M059J (cell line): ENCODE data around the gene PSMC3. TPM values are rescaled to one million over a fixed set of nuclear protein-coding genes. Genes with fewer than 3 reads are reported as not detected.

Source experiments
- DNase-seq: peaks from one replicate; pipeline ENCODE4 v3.0.0-alpha.2; 2012; ENCODE audit warnings: low read depth
- total RNA-seq: library from RNA; depleted of rRNA; stranded (reverse); fragments of >200 nt; shearing (Covaris generic); gene quantifications from 2 replicates; pipeline ENCODE4 v1.2.3, GENCODE V29; 2014

PSMC3 gene
- total RNA-seq, 1 experiment from 2014 or later, result 294 TPM

DNA sequence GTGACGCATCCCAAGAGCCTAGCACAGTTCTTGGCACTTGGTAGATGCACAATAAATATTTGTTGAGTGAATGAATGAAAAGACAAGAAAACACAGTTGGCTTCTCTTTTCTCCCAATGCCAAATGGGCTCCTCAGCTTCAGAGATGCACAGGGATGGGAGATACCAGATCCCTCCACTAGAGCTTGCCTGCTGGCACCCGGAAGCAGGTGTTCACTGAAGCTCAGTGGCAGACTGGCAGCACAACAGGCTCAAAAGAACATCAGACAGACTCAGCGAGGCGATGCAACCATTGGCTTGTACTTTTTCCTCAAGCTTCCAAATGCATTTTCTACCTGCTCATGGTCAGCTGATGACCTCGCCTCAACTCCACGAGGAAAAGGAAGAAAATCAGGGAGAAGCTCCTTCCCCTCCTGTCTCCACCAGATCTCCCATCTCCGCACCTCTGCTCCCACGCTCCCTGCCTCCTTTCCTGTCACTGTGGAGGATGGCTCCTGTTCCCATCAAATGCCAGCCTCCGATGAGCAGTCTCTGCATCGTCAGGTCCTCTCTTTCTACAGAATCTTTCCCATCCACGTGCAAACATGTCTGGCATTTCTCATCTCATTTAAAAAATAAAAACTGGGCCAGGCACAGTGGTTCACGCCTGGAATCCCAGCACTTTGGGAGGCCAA lies 16.9 kb upstream of the PSMC3 start:
- DNase-seq, result no peak

DNA sequence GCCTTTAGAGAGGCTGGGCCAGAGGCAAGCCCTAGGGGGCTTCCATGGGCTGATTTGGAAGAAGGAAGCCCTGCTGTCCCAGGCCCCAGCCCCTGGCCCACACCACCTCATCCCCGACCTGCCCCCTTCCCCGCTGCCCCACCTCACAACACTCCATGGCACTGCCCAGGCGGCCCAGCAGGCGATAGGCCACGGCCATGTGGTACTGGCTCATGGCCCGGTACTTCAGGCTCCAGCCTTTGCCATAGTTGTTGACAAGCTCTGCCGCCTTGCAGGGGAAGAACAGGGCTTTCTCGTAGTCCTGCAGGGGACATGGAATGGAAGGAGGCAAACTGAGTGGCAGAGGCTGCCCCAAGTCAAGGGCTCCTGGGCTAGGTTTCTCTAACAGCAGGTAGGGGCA lies 16.3 kb upstream of the PSMC3 start:
- no peak for DNase-seq

DNA sequence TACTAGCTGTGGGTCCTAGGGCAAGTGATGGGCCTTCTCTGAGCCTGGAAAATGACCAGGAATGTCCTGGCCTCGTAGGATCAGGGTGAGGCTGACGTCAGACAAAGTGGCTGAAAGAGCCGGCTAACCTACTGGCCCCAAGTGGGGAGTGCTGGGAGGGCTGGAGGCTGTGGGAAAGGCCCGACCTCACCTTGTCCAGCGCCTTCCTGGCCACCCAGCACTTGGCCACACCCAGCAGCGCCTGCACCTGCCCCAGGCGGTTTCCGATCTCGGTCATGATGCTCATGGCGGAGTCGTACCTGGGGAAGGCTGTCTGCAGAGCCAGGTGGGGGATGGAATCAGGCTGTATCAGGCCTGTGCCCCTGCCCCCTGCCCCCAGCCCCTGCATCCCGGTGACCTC lies 15.2 kb upstream of the PSMC3 start:
- no peak for DNase-seq

DNA sequence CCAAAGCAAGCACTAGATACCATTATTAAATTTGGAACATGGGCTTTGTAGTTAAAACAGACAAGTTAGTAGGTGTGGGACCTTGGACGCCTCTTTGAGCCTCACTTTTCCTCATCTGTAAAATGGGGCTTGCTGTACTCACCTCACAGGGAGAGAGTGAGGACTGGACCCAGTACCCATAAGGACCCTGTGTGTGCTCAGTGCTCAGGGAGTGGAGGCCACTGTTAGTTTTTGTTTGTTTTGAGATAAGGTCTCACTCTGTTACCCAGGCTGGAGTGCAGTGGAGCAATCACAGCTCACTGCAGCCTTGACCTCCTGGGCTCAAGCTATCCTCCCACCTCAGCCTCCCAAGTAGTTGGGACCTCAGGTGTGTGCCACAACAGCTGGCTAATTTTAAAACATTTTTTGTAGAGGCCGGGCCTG lies 13.8 kb upstream of the PSMC3 start:
- no peak for DNase-seq

DNA sequence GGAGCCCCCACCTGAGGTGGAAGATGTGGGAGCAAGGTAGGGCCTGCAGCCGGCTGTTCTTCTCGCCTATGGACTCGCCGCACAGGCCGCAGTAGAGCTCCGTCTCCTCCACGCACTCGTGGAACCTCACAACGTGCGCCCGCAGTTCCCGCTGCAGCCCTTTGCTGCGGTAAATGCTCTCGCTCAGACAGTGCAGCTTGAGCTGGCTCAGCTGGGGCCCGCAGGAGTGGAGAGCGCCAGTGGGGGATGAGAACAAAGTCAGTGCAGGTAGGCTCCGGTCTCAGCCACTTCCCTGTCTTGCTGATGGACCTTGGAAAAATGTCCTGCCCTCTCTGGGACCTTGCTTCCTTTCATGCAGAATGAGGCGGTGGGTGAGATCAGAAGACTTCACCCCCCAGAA lies 12.5 kb upstream of the PSMC3 start:
- DNase-seq, result no peak

DNA sequence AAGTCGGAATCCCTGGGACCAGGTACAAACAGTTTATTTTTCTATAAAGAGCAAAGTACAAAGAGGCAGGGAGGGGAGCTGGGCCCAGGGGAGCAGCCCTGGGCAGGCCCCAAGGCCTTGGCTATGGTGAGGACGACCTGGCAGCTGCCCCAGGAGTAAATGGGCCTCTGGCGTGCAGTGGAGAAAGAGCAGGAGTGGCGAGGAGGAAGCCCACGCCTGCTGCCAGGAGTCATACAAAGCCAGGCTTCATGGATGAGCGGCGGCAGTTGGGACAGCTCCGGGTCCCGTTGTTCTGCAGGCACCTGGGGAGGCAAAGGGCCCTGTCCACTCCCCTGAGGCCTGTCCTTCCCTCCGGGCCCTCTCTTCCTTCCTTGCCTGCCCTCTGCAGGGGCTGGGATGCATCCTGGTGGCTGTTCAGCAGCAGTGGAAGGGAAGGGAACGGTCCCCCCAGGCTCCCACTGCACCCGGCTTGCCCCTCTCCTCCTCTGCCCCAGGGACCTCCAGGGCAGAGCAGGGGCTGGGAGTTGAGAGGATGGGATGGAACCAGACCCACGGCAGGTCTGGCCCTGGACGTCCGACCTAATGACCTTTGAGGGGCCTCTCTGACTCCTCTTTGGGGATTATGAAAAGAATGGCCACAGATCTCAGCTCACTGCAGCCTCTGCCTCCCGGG lies 11.6 kb upstream of the PSMC3 start:
- no peak for DNase-seq

DNA sequence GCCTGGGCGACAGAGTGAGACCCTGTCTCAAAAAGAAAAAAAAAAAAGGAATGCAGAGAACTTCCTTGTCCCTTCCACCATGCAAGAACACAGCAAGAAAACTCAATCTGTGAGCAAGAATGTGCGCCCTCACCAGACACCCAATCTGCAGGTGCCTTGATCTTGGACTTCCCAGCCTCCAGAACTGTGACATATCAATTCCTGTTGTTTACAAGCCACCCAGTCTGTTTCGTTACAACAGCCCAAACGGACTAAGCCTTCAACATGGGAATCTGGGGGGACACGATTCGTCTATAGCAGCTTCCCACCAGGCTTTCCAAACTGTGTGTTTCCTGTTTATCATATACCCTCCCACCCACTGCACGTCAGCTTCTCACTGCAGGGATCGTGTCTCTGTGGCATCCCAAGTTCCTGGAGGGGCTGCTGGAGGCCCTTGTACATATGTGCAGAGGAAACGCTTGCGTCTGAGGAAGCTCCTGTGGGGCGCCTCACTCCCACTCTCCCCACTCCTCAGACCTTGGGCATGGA lies 11.0 kb upstream of the PSMC3 start:
- no peak for DNase-seq

DNA sequence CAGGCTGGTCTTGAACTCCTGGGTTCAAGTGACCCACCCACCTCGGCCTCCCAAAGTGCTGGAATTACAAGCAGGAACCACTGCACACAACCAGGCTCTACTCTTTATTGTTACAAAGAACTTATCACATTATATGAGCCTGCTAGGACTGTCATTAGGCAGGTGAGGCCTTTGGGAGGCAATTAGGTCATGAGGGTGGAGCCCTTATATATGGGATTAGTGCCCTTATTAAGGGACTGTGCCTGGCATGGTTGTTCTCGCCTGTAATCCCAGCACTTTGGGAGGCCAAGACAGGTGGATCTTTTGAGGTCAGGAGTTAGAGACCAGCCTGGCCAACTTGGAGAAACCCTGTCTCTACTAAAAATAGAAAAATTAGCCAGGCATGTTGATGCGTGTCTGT lies 10.5 kb upstream of the PSMC3 start:
- no peak for DNase-seq

DNA sequence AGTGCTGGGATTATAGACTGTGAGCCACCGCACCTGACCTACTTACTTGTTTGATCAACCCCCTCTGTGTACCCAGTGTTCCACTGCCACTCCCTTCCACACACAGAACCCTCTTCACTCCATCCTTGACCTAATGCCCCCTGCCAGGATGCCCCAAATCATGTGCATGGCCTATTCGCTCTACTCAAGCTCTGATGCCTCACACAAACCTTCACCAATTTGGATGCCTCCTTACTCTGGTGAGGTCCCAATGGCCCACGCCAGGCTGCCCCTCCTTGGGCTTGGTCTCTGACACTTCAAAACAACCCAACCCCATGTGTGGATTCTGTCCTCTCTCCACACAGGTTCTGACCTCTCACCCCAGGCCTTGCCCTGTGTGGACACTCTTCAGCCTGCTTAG lies 9.4 kb upstream of the PSMC3 start:
- no peak for DNase-seq

DNA sequence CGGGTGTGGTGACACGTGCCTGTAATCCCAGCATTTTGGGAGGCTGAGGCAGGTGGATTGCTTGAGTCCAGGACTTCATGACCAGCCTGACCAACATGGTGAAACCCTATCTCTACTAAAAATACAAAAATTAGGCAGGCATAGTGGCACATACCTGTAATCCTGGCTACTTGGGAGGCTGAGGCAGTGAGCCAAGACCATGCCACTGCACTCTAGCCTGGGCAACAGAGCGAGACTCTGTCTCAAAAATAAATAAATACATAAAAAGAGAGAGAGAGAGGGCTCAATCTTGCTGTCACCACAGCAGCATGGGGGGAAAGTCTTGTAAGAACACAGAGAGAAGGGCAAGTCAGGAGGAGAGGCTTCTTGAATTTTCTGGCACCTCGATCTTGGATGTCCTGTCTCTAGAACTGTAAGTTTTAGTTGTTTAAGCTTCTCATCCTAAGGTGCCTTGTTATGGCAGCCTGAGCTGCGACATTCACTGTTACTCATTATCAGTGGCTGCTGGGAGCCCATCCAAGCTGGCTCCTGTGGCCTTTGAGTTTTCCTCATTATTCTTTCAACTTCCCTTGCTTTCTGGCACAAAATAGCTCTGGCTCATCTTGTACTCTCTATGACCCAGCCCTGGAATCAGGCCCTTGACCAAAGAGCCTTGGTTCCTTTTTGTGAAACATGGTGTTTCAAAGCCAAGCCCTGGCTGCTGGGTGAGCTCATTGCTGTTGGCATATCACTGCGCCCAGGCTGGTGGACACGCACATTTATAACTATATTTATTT lies 8.0 kb upstream of the PSMC3 start:
- DNase-seq, result peak; percentile 90

DNA sequence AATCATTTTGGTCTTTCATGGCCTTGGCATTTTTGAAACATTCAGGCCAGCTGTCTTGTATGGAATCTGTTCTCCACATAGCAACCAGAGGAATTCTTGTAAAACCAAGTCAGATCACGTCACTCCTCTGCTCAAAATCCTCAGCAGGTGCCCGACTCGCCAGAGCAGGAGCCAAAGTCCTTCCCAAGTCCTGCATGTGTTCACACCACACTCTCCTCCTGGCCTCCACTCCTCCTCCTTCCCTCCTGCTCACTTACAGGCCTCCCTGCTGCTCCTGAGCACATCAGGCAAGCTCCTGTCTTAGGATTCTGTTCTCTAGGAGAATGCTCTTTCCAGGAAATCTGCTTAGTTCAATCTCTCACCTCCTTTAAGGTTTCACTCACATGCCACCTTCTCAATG lies 6.9 kb upstream of the PSMC3 start:
- peak; percentile 40 for DNase-seq

DNA sequence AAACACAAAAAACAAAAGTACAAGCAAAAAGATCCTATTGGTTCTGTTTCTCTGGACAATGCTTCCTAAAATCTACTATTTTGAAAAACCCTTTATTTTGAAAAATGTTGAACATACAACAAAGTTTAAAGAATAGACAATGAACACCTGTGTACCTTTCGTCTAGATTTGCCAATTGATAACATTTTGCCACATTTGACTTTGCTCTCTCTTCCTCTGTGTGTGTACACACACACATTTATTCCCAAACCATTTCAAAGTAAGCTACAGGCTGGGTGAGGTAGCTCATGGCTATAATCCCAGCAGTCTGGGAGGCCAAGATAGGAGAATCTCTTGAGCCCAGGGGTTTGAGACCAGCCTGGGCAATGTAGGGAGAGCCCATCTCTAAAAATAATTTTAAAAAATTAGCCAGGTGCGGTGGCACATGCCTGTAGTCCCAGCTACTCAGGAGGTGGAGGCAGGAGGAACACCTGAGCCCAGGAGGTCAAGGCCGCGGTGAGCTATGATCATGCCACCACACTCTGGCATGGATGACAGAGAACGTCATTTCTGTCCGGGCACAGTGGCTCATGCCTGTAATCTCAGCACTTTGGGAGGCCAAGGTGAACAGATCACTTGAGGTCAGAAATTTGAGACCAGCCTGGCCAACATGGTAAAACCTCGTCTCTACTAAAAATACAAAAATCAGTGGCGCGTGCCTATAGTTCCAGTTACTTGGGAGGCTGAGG lies 5.3 kb upstream of the PSMC3 start:
- DNase-seq, result no peak

DNA sequence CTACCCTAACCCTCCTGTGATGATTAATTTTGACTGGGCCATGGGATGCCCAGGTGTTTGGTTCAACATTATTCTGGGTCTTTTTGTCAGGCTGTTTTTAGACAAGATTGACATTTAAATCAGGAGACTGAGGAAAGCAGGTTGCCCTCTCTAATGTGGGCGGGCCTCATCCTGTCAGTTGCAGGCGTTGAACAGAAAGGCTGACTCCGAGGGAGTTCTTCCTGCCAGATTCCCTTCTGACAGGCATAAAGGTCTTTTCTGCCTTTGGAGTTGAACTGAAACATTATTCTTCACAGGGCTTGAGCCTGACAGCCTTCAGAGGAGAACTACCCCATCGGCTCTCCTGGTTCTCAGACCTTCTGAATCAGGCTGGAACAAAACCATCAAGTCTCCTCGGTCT lies 4.3 kb upstream of the PSMC3 start:
- no peak for DNase-seq

DNA sequence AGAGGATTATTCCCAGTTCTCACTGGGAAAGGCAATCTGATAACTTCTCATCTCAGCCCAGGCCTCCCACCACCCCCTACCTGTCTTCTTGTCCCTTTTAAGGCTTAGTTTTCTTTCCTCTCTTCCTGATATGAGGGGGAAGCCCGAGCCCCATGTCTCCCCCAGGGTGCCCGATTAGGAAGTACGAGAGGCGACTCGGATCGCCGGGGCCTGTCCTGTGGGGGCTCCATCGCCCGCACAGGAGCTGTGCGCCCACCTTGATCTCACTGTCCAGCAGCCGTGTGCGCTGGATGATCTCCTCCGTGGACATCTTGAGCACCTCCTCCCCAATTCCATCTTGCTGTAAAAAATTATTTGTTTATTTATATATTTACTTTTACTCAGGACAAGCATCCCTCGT lies 628 bp downstream of the PSMC3 start:
- DNase-seq, result no peak

DNA sequence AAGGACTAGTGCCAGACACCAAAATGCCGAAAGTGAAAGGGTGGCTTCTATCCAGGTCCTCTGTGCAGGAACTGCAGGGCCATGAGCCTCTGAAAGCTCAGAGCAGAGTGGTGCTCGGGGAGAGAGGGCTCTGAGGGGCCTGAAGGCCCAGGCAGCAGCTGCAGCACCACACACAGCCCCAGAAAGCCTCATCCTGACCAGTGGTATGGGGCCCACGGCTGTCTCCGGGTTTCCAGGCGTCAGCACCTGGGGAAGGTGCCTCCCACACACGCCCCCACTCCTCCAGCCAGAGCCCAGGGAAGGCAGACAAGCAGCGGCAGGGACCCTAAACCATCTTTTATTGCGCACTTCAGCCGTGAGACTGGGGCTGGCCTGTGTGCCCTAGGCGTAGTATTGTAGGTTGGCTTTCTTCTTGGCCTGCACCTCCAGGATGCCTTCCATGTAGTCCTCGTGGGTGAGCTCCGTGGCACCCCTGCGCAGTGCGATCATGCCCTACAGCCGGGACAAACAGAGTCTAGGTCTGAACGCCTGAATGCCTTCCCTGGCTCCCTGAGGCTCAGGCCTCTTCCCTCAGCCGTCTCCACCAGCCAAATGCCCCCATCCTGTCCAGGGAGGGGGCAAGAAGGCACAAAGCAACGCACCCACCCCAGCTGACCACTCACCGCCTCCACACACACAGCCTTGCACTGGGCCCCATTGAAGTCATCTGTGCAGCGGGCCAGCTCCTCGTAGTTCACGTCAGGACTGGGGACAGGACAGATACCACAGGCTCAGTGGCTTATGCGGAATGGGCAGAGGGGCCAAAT lies 7.6 kb downstream of the PSMC3 start:
- DNase-seq, result peak; percentile 33

DNA sequence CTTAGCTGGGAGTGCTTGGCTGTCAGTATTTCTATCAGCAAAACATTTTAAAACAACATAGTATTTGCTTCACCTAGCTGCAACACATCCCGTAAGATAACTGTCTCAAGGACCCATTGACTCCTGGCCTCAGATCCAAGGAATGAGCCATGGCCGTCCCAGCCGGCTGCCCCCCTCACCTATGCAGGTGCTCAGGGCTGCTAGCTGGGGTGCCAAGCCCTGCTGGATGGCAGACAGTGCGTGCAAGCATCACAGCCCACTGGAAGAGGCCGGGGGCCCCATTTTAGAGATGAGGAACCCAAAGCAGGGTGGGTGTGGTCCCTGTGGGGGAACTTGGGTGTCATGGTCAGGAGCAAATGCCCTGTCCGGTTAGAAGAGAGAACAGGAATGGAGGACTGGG lies 8.5 kb downstream of the PSMC3 start:
- no peak for DNase-seq

DNA sequence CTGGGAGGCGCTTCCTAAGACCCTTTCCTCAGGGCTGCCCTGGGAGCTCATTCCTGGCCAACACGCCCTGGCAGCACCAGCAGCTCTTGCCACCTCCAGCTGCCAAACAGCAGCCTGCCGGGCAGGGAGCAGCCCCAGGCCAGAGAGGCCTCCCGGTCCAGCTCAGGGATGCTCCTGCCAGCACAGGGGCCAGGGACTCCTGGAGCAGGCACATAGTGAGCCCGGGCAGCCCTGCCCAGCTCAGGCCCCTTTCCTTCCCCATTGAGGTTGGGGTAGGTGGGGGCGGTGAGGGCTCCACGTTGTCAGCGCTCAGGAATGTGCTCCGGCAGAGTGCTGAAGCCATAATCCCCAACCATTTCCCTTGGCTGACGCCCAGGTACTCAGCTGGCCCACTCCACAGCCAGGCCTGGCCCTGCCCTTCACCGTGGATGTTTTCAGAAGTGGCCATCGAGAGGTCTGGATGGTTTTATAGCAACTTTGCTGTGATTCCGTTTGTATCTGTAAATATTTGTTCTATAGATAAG lies 10.2 kb downstream of the PSMC3 start:
- DNase-seq, result peak; percentile 97

DNA sequence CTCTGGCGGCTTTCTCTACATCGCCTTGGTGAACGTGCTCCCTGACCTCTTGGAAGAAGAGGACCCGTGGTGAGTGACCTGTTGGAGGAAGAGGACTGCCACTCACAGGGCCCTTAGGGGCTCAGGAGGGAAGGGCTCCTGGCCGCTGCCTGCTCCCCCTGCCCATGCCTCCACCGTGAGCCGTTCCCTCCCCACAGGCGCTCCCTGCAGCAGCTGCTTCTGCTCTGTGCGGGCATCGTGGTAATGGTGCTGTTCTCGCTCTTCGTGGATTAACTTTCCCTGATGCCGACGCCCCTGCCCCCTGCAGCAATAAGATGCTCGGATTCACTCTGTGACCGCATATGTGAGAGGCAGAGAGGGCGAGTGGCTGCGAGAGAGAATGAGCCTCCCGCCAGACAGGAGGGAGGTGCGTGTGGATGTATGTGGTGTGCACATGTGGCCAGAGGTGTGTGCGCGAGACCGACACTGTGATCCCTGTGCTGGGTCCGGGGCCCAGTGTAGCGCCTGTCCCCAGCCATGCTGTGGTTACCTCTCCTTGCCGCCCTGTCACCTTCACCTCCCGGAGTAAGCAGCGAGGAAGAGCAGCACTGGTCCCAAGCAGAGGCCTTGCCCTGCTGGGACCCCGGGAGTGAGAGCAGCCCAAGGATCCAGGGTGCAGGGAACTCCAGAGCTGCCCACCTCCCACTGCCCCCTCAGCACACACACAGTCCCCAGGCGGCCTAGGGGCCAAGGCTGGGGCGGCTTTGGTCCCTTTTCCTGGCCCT lies 11.0 kb downstream of the PSMC3 start:
- DNase-seq, result no peak

DNA sequence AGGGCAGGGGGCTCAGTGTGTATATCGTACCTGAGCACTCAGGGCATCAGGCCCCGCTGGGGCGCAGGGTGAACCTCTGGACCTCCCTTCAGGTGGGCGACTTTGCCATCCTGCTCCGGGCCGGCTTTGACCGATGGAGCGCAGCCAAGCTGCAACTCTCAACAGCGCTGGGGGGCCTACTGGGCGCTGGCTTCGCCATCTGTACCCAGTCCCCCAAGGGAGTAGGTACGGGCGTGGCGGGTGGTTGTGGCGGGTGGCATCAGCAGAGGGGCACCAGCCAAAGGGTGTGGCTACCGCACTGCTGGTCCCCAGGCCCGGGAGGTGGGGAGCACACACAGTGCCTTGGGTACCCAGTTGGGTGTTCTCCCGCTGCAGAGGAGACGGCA lies 11.6 kb downstream of the PSMC3 start:
- no peak for DNase-seq
